Measurements from ENCODE around the gene PLS3. TPM values are rescaled to one million over a fixed set of nuclear protein-coding genes. Genes with fewer than 3 reads are reported as not detected.

Gene PLS3
- total RNA-seq, 2 donors from 2014 or later = 34.8 to 47.5 TPM

DNA sequence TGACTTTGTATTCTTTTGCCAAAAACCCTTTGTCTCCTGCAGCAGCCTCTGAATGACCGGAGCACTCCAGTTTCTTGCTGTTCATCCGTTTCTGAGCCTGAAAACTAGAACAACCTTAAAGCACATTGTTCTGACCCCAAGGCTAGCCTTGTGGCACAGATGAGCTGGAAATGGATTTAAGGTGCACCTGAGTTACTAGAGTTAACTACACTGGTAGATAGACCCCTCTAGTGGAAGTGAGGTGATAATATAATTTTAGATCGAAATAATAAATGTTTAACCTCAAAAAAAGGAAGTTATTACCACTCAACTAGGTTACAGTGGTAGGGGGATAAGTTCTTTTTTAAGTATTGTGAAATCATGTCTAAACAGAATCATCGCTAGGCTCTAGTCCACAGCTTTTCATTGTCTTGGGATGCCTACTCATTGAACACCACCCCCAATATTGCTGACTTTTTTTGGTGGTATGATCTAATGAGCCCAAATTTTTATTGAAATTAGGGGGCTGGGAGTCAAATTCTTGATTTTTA is 2.7 kb downstream of the PLS3 start:
- no peak for ATAC-seq
- no peaks in the 10 kb centered on the region for H3K27me3 ChIP-seq
- DNase-seq = no peak
- H3K9me3 ChIP-seq = no peaks in the 10 kb centered on the region
- peak overlapping the region in 3 of 4 donors; percentile 40 to 89 (median 49) for H3K27ac ChIP-seq
- no peaks in the 10 kb centered on the region for H3K36me3 ChIP-seq (replicated peaks in 1 of 2; ENCODE audit: insufficient read depth in 1 of 2, low read depth in 2 of 2)
- WGBS, 2 donors = 34 to 43% methylated on average over 4 of the region's 4 CpGs
- H3K4me3 ChIP-seq = no peak overlapping the region
- peak in 2 of 7 experiments; percentile 5 to 10 for TF ChIP-seq CTCF (IDR thresholded peaks at IDR 0.05)
- no peak for TF ChIP-seq POLR2A (IDR thresholded peaks at IDR 0.05)
- intact Hi-C loops (cut with DNase I) = no loop called here
- peaks cover 35% of the 10 kb centered on the region for H3K4me1 ChIP-seq

DNA sequence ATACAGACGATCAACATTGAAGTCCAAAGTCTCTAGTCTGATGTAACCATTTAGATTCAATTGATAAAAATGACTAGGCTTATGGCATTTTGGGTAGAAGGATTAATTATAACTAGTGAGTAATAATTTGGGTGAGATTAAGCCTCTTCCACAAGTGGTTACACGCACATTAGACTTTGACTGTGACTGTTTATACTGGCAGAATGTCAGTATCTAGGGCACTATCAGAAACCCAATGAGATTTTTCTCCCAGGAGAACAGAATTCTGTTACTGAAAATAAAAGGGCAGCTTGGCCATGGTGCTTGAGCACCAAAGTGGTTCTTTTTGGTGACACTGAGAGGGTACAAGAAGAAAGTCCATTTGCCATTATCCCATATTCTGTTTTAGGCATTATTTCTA is 3.3 kb downstream of the PLS3 start:
- H3K27me3 ChIP-seq = no peaks in the 10 kb centered on the region
- no peaks in the 10 kb centered on the region for H3K9me3 ChIP-seq
- intact Hi-C loops (cut with DNase I) = no loop called here
- peak overlapping the region in 3 of 4 donors; percentile 40 to 89 (median 49) for H3K27ac ChIP-seq
- no peak overlapping the region for H3K4me3 ChIP-seq
- TF ChIP-seq POLR2A (IDR thresholded peaks at IDR 0.05) (no peak), CTCF (IDR thresholded peaks at IDR 0.05) (no peak)
- ATAC-seq (peak; percentile 23), DNase-seq (no peak)
- H3K36me3 ChIP-seq (replicated peaks in 1 of 2; ENCODE audit: insufficient read depth in 1 of 2, low read depth in 2 of 2) = no peaks in the 10 kb centered on the region
- WGBS, 2 donors = 15 to 22% methylated on average over 2 of the region's 2 CpGs
- H3K4me1 ChIP-seq = peaks cover 35% of the 10 kb centered on the region

DNA sequence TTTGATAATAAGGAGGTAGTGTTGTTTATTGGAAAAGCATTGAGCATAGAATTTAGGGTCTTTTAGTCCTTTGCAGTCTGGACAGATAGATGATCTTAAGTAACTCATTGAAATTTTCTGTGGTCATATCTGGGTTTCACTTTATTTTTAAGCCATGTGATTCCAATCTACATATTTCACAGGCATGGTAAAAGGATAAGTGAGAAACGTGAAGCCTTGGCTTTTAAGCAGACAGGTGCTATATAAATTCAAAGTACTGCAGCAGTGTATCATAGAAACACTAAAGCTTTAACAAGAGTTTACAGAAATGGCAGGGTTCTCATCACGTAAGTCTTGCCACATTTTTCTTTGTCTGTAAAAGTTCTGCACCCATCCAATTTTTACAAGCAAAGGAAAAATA is 4.9 kb downstream of the PLS3 start:
- intact Hi-C loops (cut with DNase I) = no loop called here
- peaks cover 21% of the 10 kb centered on the region for H3K4me1 ChIP-seq
- H3K9me3 ChIP-seq = no peaks in the 10 kb centered on the region
- no peak overlapping the region for H3K4me3 ChIP-seq
- TF ChIP-seq POLR2A (IDR thresholded peaks at IDR 0.05) (no peak), CTCF (IDR thresholded peaks at IDR 0.05) (no peak)
- DNase-seq = no peak
- H3K36me3 ChIP-seq (replicated peaks in 1 of 2; ENCODE audit: insufficient read depth in 1 of 2, low read depth in 2 of 2) = no peaks in the 10 kb centered on the region
- ATAC-seq = no peak
- H3K27ac ChIP-seq = no peak overlapping the region
- no peaks in the 10 kb centered on the region for H3K27me3 ChIP-seq
- 55 to 56% methylated on average over 2 of the region's 2 CpGs for WGBS, 2 donors

DNA sequence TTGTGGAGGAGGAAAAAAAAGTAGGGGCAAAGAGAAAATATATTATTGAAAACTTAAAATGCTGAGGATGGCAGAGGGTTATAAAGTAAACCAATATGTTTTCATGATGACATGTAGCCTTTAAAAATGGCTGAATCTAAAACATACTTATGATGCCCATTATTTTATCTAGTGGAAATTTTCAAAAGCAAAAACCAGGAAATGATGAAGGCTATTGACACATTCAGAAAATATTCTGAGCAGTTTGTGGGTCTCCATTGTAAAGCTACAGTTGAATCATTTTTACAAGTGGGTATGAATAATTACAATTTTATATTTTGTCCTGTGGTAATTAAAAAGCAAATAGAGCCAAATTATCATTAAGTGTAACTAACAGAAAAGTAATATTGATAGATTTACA is 10.7 kb downstream of the PLS3 start:
- DNase-seq (no peak), ATAC-seq (no peak)
- Histone ChIP-seq H3K4me1 (no peaks in the 10 kb centered on the region), H3K9me3 (no peaks in the 10 kb centered on the region), H3K36me3 (replicated peaks in 1 of 2; ENCODE audit: insufficient read depth in 1 of 2, low read depth in 2 of 2) (no peaks in the 10 kb centered on the region), H3K4me3 (no peak overlapping the region), H3K27me3 (no peaks in the 10 kb centered on the region), H3K27ac (no peak overlapping the region)
- intact Hi-C loops (cut with DNase I) = no loop called here
- TF ChIP-seq POLR2A (IDR thresholded peaks at IDR 0.05) (no peak), CTCF (IDR thresholded peaks at IDR 0.05) (no peak)

- DNase-seq (no peak), ATAC-seq (no peak)
- no peak for TF ChIP-seq CTCF (IDR thresholded peaks at IDR 0.05)
- TF ChIP-seq POLR2A (IDR thresholded peaks at IDR 0.05) = no peak
- Histone ChIP-seq H3K27me3 (no peaks in the 10 kb centered on the region), H3K4me3 (no peak overlapping the region), H3K27ac (no peak overlapping the region), H3K36me3 (replicated peaks in 1 of 2; ENCODE audit: insufficient read depth in 1 of 2, low read depth in 2 of 2) (no peaks in the 10 kb centered on the region), H3K4me1 (no peaks in the 10 kb centered on the region), H3K9me3 (no peaks in the 10 kb centered on the region)
- intact Hi-C loops (cut with DNase I) = no loop called here
- WGBS, 2 donors = 77 to 82% methylated on average over 2 of the region's 2 CpGs
Observed at GRCh38 chrX:115573185-115573584, 12.2 kb downstream of the PLS3 start.
